GM18498 (cell line): ENCODE results near the gene TP53AIP1.
"Not testable (repeated sequence)": the region's sequence is repeated elsewhere in the genome, so short reads cannot be mapped to it uniquely, and the experiment has no call there.

Experiments used
- ATAC-seq: cut with Tn5 transposase; IDR thresholded peaks from one replicate; pipeline ENCODE4 v1.9.1; 2021; ENCODE audit warnings: mild to moderate bottlenecking, moderate library complexity; ENCODE audit not compliant: unreplicated experiment

Gene TP53AIP1

GRCh38 chr11:128926437-128927107 lies 16.1 kb downstream of the TP53AIP1 start:
- no peak for ATAC-seq

- no peak for ATAC-seq
Measured at GRCh38 chr11:128926000-128926399, 16.7 kb downstream of the TP53AIP1 start.

GRCh38 chr11:128925250-128925600 lies 17.4 kb downstream of the TP53AIP1 start:
- ATAC-seq = no peak

GRCh38 chr11:128924510-128925249 lies 18.0 kb downstream of the TP53AIP1 start:
- no peak for ATAC-seq

- no peak for ATAC-seq
Measured at GRCh38 chr11:128924104-128924503, 18.6 kb downstream of the TP53AIP1 start.

- no peak for ATAC-seq
Measured at GRCh38 chr11:128921793-128922192, 20.9 kb downstream of the TP53AIP1 start.

- no peak for ATAC-seq
Measured at GRCh38 chr11:128920666-128921065, 22.0 kb downstream of the TP53AIP1 start.

GRCh38 chr11:128919635-128920034 lies 23.0 kb downstream of the TP53AIP1 start:
- not testable (repeated sequence) for ATAC-seq

- no peak for ATAC-seq
Measured at GRCh38 chr11:128919216-128919615, 23.5 kb downstream of the TP53AIP1 start.

GRCh38 chr11:128917144-128917724 lies 25.4 kb downstream of the TP53AIP1 start:
- ATAC-seq = peak; percentile 56

GRCh38 chr11:128916681-128917080 lies 26.0 kb downstream of the TP53AIP1 start:
- ATAC-seq = no peak

- no peak for ATAC-seq
Measured at GRCh38 chr11:128916037-128916572, 26.6 kb downstream of the TP53AIP1 start.

GRCh38 chr11:128915149-128915521 lies 27.5 kb downstream of the TP53AIP1 start:
- ATAC-seq = no peak

GRCh38 chr11:128914216-128915148 lies 28.2 kb downstream of the TP53AIP1 start:
- ATAC-seq = no peak

GRCh38 chr11:128913806-128914205 lies 28.9 kb downstream of the TP53AIP1 start:
- ATAC-seq = no peak

- ATAC-seq = no peak
Measured at GRCh38 chr11:128911701-128912100, 31.0 kb downstream of the TP53AIP1 start.

GRCh38 chr11:128911239-128911638 lies 31.4 kb downstream of the TP53AIP1 start:
- ATAC-seq = no peak

- ATAC-seq = no peak
Measured at GRCh38 chr11:128910576-128910975, 32.1 kb downstream of the TP53AIP1 start.

GRCh38 chr11:128909438-128910125 lies 33.1 kb downstream of the TP53AIP1 start:
- ATAC-seq = no peak
